Esophagus squamous epithelium (tissue), 5 donors: ENCODE measurements around the gene CSNK1A1. TPM values are rescaled to one million over a fixed set of nuclear protein-coding genes. Genes with fewer than 3 reads are reported as not detected.

Experiments
- DNase-seq: peaks from one replicate; lab custom pipeline; 2025; lab: John Stamatoyannopoulos, UW
- H3K27ac ChIP-seq, 4 donors: fragments of 200-600 bp; sonication (generic); one replicate each; pipeline ENCODE4 v1.5.1; 2016 to 2019; ENCODE audit warnings: mild to moderate bottlenecking in 1 of 4
- H3K27me3 ChIP-seq, 4 donors: fragments of 200-600 bp; sonication (generic); 1 replicate in 3 of 4; 2 replicates in 1 of 4; pipeline versions ENCODE4 v1.5.1 to v1.6.0; 2017 to 2021; ENCODE audit warnings: antibody characterized with exemption in 1 of 4
- H3K36me3 ChIP-seq, 3 donors: fragments of 200-600 bp; sonication (generic); one replicate each; pipeline ENCODE4 v1.5.1; 2016 to 2019
- H3K4me1 ChIP-seq, 3 donors: fragments of 200-600 bp; sonication (generic); one replicate each; pipeline ENCODE4 v1.5.1; 2017 to 2019
- H3K4me3 ChIP-seq, 4 donors: fragments of 200-600 bp; sonication (generic); 1 replicate in 3 of 4; 2 replicates in 1 of 4; pipeline ENCODE4 v1.5.1; 2016 to 2019; ENCODE audit warnings: mild to moderate bottlenecking in 2 of 4, moderate library complexity in 1 of 4
- H3K9me3 ChIP-seq, 3 donors: fragments of 200-600 bp; sonication (generic); one replicate each; pipeline ENCODE4 v1.5.1; 2016 to 2019
- POLR2A ChIP-seq, 4 donors: fragments of 450-650 bp; IDR thresholded peaks; one replicate each; pipeline ENCODE4 v1.6.1; 2017; ENCODE audit warnings: antibody characterized with exemption in 4 of 4, mild to moderate bottlenecking in 4 of 4, moderate library complexity in 3 of 4
- WGBS, 2 donors: methylation state at CpG; one replicate each; pipeline ENCODE4 v1.1.5; 2018; 5-methylcytosine and 5-hydroxymethylcytosine counted together
- intact Hi-C: fragments of 100-400 bp; cut with DNase I; formaldehyde crosslinking; loops from one replicate; pipeline ENCODE4 v1.15.0; 2022
- total RNA-seq, 4 donors: library from RNA; depleted of rRNA; stranded (reverse); fragments of >200 nt; gene quantifications; one replicate each; pipeline ENCODE4 v1.1.0, GENCODE V29; 2016
- TF ChIP-seq, protein P1 (sequence below), 6 experiments: fragments of 450-650 bp in 4 of 6; fragments of 200-600 bp in 2 of 6; sonication (generic) in 2 of 6; IDR thresholded peaks; one replicate each; pipeline ENCODE4 v1.5.1; 2016 to 2019; ENCODE audit warnings: antibody characterized with exemption in 6 of 6, mild to moderate bottlenecking in 4 of 6, moderate library complexity in 4 of 6
- donor health status: DM: yes; HTN: yes; CAD: no.

The CSNK1A1 gene
- total RNA-seq, 4 donors from 2014 or later: 223 to 388 (median 301) TPM

DNA sequence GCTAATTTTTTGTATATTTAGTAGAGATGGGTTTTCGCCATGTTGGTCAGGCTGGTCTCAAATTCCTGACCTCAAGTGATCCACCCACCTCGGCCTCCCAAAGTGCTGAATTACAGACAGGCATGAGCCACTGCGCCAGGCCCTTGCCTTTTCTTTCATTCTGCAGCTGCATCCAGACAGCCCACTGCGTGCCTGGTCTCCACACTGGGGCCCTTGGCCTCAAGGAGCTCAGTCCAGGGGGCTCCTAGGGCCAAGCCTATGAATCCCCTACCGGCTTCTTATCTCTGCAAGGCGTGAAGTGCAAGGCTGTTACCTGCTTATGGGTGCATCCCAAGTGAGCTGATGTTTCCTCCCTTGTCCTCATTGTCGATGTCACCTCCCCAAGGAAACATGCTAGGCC lies 78.8 kb downstream of the CSNK1A1 start:
- no peak for TF ChIP-seq POLR2A (IDR thresholded peaks at IDR 0.05)
- TF ChIP-seq, protein P1, sequence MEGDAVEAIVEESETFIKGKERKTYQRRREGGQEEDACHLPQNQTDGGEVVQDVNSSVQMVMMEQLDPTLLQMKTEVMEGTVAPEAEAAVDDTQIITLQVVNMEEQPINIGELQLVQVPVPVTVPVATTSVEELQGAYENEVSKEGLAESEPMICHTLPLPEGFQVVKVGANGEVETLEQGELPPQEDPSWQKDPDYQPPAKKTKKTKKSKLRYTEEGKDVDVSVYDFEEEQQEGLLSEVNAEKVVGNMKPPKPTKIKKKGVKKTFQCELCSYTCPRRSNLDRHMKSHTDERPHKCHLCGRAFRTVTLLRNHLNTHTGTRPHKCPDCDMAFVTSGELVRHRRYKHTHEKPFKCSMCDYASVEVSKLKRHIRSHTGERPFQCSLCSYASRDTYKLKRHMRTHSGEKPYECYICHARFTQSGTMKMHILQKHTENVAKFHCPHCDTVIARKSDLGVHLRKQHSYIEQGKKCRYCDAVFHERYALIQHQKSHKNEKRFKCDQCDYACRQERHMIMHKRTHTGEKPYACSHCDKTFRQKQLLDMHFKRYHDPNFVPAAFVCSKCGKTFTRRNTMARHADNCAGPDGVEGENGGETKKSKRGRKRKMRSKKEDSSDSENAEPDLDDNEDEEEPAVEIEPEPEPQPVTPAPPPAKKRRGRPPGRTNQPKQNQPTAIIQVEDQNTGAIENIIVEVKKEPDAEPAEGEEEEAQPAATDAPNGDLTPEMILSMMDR (IDR thresholded peaks at IDR 0.05): no peak
- Histone ChIP-seq H3K27ac (peak overlapping the region; percentile 14 to 70 (median 62)), H3K4me1 (peaks cover 21 to 56% (median 29%) of the 10 kb centered on the region in 3 donors), H3K27me3 (no peaks in the 10 kb centered on the region), H3K36me3 (no peaks in the 10 kb centered on the region), H3K9me3 (no peaks in the 10 kb centered on the region), H3K4me3 (no peak overlapping the region)
- no peak for DNase-seq
- intact Hi-C loops: no loop called here
- WGBS, 2 donors: 68 to 88% methylated on average over 4 to 7 of the region's 7 CpGs

DNA sequence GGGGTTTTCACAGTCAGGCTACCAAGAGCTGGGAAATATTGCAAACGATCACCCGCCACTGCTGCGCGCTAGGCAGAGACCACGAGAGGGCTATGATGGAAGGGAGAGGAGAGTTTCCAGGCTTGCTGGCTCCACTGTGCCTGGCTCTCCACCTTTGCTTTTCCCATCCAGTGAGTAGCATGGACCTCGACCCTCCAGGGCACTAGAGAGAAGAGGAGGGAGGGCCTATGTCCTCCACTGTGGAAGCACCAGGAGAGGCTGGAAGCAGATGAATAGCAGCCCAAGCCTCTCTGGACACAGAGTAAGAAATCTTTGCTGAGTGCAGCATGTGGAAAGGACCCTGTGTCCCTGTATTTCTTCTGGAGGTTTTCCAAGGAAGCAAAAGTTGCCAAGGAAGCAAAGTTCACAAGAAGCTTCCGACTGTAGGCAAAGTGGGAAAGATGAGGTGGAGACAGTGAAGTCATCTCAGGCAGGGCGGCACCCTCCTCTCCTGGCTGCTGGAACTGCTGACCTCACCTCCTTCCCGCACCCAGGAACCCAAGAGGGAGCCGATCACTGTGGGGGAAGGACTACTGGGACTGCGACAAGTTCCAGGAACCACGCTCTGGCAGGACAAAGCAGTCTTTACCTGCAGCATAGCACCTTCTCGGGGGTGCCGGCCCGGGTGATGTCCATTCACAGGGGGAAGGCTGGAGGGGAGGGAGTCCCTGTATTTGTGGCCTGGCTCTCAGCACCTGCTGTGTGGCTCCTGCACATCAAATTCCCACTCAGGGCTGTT lies 79.6 kb downstream of the CSNK1A1 start:
- TF ChIP-seq POLR2A (IDR thresholded peaks at IDR 0.05): no peak
- TF ChIP-seq, protein P1 (IDR thresholded peaks at IDR 0.05): no peak
- Histone ChIP-seq H3K27ac (peak overlapping the region; percentile 58 to 80 (median 68)), H3K4me3 (no peak overlapping the region), H3K27me3 (no peaks in the 10 kb centered on the region), H3K36me3 (no peaks in the 10 kb centered on the region), H3K4me1 (peaks cover 21 to 56% (median 29%) of the 10 kb centered on the region in 3 donors), H3K9me3 (no peaks in the 10 kb centered on the region)
- 52 to 55% methylated on average over 12 to 15 of the region's 15 CpGs for WGBS, 2 donors
- intact Hi-C loops: no loop called here
- no peak for DNase-seq

DNA sequence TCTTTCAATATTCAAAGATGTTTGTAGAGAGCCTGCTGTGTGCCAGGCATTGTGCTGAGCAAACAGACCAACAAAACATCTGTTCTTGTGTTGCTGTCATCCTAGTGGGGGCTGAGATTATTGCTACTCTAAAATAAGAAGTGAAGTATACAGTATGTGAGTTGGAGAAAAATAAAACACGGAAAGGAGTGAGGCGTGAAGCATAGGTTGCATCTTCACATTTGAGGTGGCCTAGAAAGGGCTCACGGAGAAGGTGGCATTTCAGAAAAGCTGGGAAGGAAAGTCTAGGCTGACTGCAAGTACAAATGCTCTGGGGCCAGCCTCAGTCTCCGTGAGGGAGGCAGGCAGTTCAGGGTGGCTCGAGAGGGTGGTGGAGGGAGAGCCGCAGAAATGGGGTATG lies 80.3 kb downstream of the CSNK1A1 start:
- 90% methylated on average over 6 of the region's 6 CpGs for WGBS, 2 donors

DNA sequence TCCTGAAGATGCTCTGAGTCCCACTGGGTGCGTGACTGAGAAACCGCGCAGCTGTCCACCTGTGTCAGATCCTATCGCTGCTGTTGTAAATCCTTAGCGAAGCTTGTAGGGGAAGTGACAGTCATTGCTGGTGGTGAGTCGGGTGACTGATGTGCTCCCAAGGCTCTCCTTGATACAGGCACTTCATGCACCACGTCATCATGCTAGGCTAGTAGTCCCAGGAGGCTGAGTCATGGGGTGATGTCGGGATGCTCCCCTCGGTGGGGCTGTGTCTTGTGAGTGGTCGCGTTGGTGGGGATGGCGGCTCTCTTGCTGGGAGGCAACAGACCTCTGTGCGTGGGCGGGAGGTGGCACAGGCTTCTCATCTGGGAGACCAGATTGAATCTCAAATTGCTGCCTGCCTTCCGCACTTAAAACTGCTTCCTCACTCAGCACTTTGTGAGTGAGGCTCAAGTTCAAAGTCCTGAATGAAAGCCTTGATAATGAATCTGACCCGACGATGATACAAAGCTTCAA lies 84.7 kb downstream of the CSNK1A1 start:
- H3K27ac ChIP-seq: peak overlapping the region in 2 of 4 donors; percentile 9 to 79
- no peak overlapping the region for H3K4me3 ChIP-seq
- H3K9me3 ChIP-seq: no peaks in the 10 kb centered on the region
- WGBS, 2 donors: 53 to 67% methylated on average over 8 to 11 of the region's 17 CpGs
- no peaks in the 10 kb centered on the region for H3K36me3 ChIP-seq
- intact Hi-C loops: no loop called here
- no peak for DNase-seq
- H3K27me3 ChIP-seq: no peaks in the 10 kb centered on the region
- TF ChIP-seq, protein P1 (IDR thresholded peaks at IDR 0.05): no peak
- no peak for TF ChIP-seq POLR2A (IDR thresholded peaks at IDR 0.05)
- peaks cover 16 to 26% (median 18%) of the 10 kb centered on the region in 3 donors for H3K4me1 ChIP-seq

More for the DNA sequence above, 80.3 kb downstream of the CSNK1A1 start:
- no peak for TF ChIP-seq POLR2A (IDR thresholded peaks at IDR 0.05)
- TF ChIP-seq, protein P1 (IDR thresholded peaks at IDR 0.05): no peak
- Histone ChIP-seq H3K27ac (peak overlapping the region; percentile 58 to 80 (median 68)), H3K9me3 (no peaks in the 10 kb centered on the region), H3K4me3 (no peak overlapping the region), H3K36me3 (no peaks in the 10 kb centered on the region), H3K27me3 (no peaks in the 10 kb centered on the region), H3K4me1 (peaks cover 21 to 55% (median 29%) of the 10 kb centered on the region in 3 donors)
- intact Hi-C loops: no loop called here
- DNase-seq: no peak
